ENCODE results near the gene CEMIP2.

DNA sequence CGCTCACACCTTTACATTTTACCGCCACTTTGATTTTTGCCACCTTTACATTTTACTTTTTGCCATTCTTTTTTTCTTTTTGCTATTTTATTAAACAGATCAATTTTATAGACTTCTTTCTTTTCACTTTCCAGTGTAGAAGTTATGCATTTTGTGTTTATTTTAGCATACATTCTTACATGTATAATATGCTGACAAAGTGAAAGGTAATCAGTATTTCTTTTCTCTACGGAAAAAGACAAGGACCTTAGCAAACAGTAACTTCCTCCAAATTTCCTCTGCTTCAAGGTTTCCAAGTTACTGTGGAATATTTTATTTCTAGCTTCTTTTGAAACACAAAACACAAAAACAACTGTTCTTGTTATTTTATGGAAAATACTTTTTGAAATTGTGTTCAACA is 97.0 kb downstream of the CEMIP2 start:
- TF ChIP-seq JUN (IDR thresholded peaks at IDR 0.05; ENCODE audit: borderline replicate concordance, insufficient read depth, insufficient read length, low read depth), result no peak
- TF ChIP-seq, protein P1, sequence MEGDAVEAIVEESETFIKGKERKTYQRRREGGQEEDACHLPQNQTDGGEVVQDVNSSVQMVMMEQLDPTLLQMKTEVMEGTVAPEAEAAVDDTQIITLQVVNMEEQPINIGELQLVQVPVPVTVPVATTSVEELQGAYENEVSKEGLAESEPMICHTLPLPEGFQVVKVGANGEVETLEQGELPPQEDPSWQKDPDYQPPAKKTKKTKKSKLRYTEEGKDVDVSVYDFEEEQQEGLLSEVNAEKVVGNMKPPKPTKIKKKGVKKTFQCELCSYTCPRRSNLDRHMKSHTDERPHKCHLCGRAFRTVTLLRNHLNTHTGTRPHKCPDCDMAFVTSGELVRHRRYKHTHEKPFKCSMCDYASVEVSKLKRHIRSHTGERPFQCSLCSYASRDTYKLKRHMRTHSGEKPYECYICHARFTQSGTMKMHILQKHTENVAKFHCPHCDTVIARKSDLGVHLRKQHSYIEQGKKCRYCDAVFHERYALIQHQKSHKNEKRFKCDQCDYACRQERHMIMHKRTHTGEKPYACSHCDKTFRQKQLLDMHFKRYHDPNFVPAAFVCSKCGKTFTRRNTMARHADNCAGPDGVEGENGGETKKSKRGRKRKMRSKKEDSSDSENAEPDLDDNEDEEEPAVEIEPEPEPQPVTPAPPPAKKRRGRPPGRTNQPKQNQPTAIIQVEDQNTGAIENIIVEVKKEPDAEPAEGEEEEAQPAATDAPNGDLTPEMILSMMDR (IDR thresholded peaks at IDR 0.05; ENCODE audit: extremely low read depth in 1 of 2, insufficient read depth in 1 of 2, low read depth in 1 of 2, low read length in 2 of 2), result no peak
